Measurements from ENCODE around the gene PES1. TPM values are rescaled to one million over a fixed set of nuclear protein-coding genes. Genes with fewer than 3 reads are reported as not detected.
"Not testable (repeated sequence)": the region's sequence is repeated elsewhere in the genome, so short reads cannot be mapped to it uniquely, and the experiment has no call there.

PES1 gene
- total and polyA plus RNA-seq, 11 donors, result 15.7 to 60.9 (median 27.8) TPM

- peaks cover 0 to 19% (median 11%) of the 10 kb centered on the region in 12 donors for H3K4me1 ChIP-seq
- no peak for TF ChIP-seq POLR2A (IDR thresholded peaks at IDR 0.05)
- TF ChIP-seq, protein P1, sequence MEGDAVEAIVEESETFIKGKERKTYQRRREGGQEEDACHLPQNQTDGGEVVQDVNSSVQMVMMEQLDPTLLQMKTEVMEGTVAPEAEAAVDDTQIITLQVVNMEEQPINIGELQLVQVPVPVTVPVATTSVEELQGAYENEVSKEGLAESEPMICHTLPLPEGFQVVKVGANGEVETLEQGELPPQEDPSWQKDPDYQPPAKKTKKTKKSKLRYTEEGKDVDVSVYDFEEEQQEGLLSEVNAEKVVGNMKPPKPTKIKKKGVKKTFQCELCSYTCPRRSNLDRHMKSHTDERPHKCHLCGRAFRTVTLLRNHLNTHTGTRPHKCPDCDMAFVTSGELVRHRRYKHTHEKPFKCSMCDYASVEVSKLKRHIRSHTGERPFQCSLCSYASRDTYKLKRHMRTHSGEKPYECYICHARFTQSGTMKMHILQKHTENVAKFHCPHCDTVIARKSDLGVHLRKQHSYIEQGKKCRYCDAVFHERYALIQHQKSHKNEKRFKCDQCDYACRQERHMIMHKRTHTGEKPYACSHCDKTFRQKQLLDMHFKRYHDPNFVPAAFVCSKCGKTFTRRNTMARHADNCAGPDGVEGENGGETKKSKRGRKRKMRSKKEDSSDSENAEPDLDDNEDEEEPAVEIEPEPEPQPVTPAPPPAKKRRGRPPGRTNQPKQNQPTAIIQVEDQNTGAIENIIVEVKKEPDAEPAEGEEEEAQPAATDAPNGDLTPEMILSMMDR (IDR thresholded peaks at IDR 0.05), result no peak
- ATAC-seq, result no peak
- intact Hi-C loops (cut with DNase I), result no loop called here
- peaks cover 0 to 14% (median 0%) of the 10 kb centered on the region in 9 donors for H3K27me3 ChIP-seq
- no peak overlapping the region for H3K4me3 ChIP-seq
- DNase-seq, result no peak
- no peaks in the 10 kb centered on the region for H3K9me3 ChIP-seq
- peaks cover 0 to 20% (median 17%) of the 10 kb centered on the region in 9 donors for H3K36me3 ChIP-seq
- no peak overlapping the region for H3K27ac ChIP-seq
- WGBS, 4 donors, result 71 to 90% (median 84%) methylated on average over 6 of the region's 6 CpGs
Measured at GRCh38 chr22:30572210-30572609, 19.5 kb downstream of the PES1 start.

DNA sequence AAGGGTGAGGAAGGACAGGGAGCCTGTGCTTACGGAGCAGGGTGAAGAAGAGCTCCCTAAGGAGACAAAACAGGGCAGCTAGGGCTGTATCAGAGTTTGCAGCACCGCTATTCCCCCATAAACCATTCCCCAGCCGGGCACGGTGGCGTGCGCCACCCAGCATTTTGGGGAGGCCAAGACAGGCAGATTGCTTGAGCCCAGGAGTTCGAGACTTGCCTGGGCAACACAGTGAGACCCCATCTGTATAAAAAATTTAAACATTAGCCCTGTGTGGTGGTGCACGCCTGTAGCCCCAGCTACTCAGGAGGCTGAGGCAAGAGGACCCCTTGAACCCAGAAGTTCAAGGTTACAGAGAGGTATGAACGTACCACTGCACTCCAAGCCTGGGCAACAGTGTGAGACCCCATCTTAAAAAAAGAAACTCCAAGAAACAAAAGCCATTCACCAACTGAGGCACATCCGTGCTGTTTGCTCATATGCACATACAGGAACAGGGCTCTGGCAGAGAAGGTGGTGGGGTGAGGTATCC, 22.0 kb downstream of the PES1 start:
- H3K4me1 ChIP-seq, result peaks cover 0 to 7% (median under 1%) of the 10 kb centered on the region in 12 donors
- 89 to 96% (median 91%) methylated on average over 10 of the region's 10 CpGs for WGBS, 4 donors
- H3K27ac ChIP-seq, result no peak overlapping the region
- H3K9me3 ChIP-seq, result no peaks in the 10 kb centered on the region
- H3K4me3 ChIP-seq, result no peak overlapping the region
- ATAC-seq (no peak), DNase-seq (no peak)
- H3K36me3 ChIP-seq, result no peaks in the 10 kb centered on the region
- intact Hi-C loops (cut with DNase I), result no loop called here
- no peak for TF ChIP-seq POLR2A (IDR thresholded peaks at IDR 0.05)
- TF ChIP-seq, protein P1 (IDR thresholded peaks at IDR 0.05), result no peak
- H3K27me3 ChIP-seq, result peaks cover 0 to 17% (median 0%) of the 10 kb centered on the region in 9 donors

DNA sequence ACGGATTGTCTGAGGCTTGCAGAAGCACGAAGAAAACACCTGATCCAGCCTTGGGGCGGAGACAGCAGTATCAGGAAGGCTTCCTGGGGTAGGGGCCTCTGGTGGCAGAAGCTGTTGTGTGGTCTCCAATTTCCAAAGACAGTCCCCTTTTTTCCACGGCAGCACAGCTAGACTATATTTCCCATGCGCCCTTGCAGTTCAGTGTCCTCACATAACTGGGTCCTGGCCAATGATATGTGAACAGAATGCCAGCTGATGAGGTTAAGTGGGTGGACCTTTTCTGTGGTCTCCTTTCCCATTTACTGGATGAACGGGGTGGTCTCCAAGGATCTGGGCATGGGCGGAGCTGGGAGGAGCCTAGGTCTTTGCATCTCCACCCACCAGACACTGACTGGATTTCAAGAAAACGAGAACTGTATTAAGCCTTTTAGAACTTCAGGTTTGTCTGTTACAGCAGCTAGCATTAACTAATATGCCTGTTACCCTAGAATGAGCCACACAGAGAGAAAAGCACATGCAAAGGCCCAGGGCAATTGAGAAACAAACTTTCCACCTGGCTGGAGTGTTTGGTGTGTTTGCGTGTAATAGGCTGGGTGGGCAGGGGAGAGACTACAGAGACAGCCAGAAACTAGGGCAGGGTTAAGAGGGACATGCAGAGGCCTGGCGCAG, 23.4 kb downstream of the PES1 start:
- Histone ChIP-seq H3K9me3 (no peaks in the 10 kb centered on the region), H3K4me1 (no peaks in the 10 kb centered on the region), H3K27me3 (peaks cover 0 to 16% (median 0%) of the 10 kb centered on the region in 9 donors), H3K4me3 (no peak overlapping the region), H3K27ac (no peak overlapping the region), H3K36me3 (no peaks in the 10 kb centered on the region)
- TF ChIP-seq, protein P1 (IDR thresholded peaks at IDR 0.05), result no peak
- TF ChIP-seq POLR2A (IDR thresholded peaks at IDR 0.05), result no peak
- intact Hi-C loops (cut with DNase I), result no loop called here
- ATAC-seq (no peak), DNase-seq (no peak)
- WGBS, 4 donors, result 52 to 65% (median 61%) methylated on average over 9 to 10 of the region's 10 CpGs

GRCh38 chr22:30567277-30567676, 24.4 kb downstream of the PES1 start:
- H3K4me1 ChIP-seq; intact Hi-C loops (cut with DNase I); ATAC-seq; H3K4me3 ChIP-seq; H3K27ac ChIP-seq; H3K36me3 ChIP-seq; DNase-seq; H3K9me3 ChIP-seq: not testable (repeated sequence)
- 87 to 91% (median 90%) methylated on average over 6 of the region's 6 CpGs for WGBS, 4 donors
- peaks cover 0 to 16% (median 0%) of the 10 kb centered on the region in 9 donors for H3K27me3 ChIP-seq

Data from heart left ventricle (tissue), 16 donors.